Adrenal gland (tissue), 12 donors: ENCODE results near the gene AOPEP. TPM values are rescaled to one million over a fixed set of nuclear protein-coding genes. Genes with fewer than 3 reads are reported as not detected.
"Not testable (repeated sequence)": the region's sequence is repeated elsewhere in the genome, so short reads cannot be mapped to it uniquely, and the experiment has no call there.

Experiments used
- DNase-seq, 7 donors: peaks; one replicate each; pipeline ENCODE4 v3.0.0-alpha.2; 2019 to 2020
- H3K27ac ChIP-seq, 5 donors: fragments of 200-600 bp; sonication (generic) in 4 of 5; 1 replicate in 3 of 5; 2 replicates in 2 of 5; pipeline versions ENCODE4 v1.5.1 to v1.8.0; 2016 to 2020; ENCODE audit warnings: mild to moderate bottlenecking in 1 of 5
- H3K27me3 ChIP-seq: fragments of 200-600 bp; 2 replicates; pipeline ENCODE4 v1.8.0; 2021
- H3K36me3 ChIP-seq, 2 donors: fragments of 200-600 bp; replicated peaks in 1 of 2; 1 replicate in 1 of 2; 2 replicates in 1 of 2; pipeline versions ENCODE4 v1.5.1 to v1.8.0; 2018 to 2022
- H3K4me1 ChIP-seq, 2 donors: fragments of 200-600 bp; replicated peaks in 1 of 2; 1 replicate in 1 of 2; 2 replicates in 1 of 2; pipeline versions ENCODE4 v1.5.1 to v1.8.0; 2018 to 2021
- H3K4me3 ChIP-seq, 4 donors: fragments of 200-600 bp; sonication (generic) in 3 of 4; one replicate each; pipeline ENCODE4 v1.5.1; 2016 to 2018
- H3K9me3 ChIP-seq, 3 donors: fragments of 200-600 bp; sonication (generic) in 1 of 3; replicated peaks in 1 of 3; 1 replicate in 2 of 3; 2 replicates in 1 of 3; pipeline versions ENCODE4 v1.5.1 to v1.8.0; 2016 to 2021
- POLR2A ChIP-seq, 2 donors: fragments of 450-650 bp; IDR thresholded peaks; one replicate each; pipeline ENCODE4 v1.6.1; 2017; ENCODE audit warnings: antibody characterized with exemption in 2 of 2, mild to moderate bottlenecking in 2 of 2, moderate library complexity in 1 of 2
- WGBS, 4 donors: extraction: QIAGEN DNeasy Blood & Tissue Kit in 2 of 4; methylation state at CpG; one replicate each; pipeline versions ENCODE4 v1.1.5 to v1.1.7; 2013 to 2017; 5-methylcytosine and 5-hydroxymethylcytosine counted together
- intact Hi-C, 2 donors: fragments of 100-400 bp; cut with DNase I; formaldehyde crosslinking; loops; one replicate each; pipeline versions ENCODE4 v1.14.1 to v1.15.0; 2022 to 2023
- polyA plus RNA-seq, 3 donors: library from polyadenylated mRNA; stranded (reverse); fragments of 200-250 nt in 2 of 3; fragments of 350-450 nt in 1 of 3; fragmentation: Illumina TruSeq in 1 of 3; extraction: RNeasy Lipid Tissue Mini Kit (QIAGEN cat#74804) in 1 of 3; gene quantifications; one replicate each; pipeline ENCODE4 v1.2.3, GENCODE V29; 2013 to 2014
- total RNA-seq, 9 donors: library from RNA; depleted of rRNA in 4 of 9; stranded (reverse); fragments of >200 nt in 4 of 9; fragments of 120-200 nt in 1 of 9; fragmentation: NEBNext Ultra II Directional in 1 of 9; extraction: Animal tissue kit (Norgen Biotek cat#: 25700) in 1 of 9; gene quantifications; one replicate each; pipeline versions ENCODE4 v1.1.0 to v1.2.4, GENCODE V29; 2013 to 2023
- TF ChIP-seq, protein P1 (sequence below), 6 experiments: fragments of 450-650 bp in 4 of 6; fragments of 200-600 bp in 2 of 6; sonication (generic) in 1 of 6; IDR thresholded peaks; 1 replicate in 5 of 6; 2 replicates in 1 of 6; pipeline versions ENCODE4 v1.5.1 to v1.8.0; 2016 to 2021; ENCODE audit warnings: antibody characterized with exemption in 6 of 6, mild to moderate bottlenecking in 2 of 6, moderate library complexity in 1 of 6
- donor health status: healthy with polysubstance abuse.
- donor health status: Bipolar disorder and iron deficiency.
- donor health status: DM: yes; HTN: yes; CAD: no.
- donor health status: DM: no; HTN: no; CAD: no.
- donor health status: DM: no; HTN: no; CAD: no.
- donor health status: DM: yes; HTN: yes; CAD: no.

Gene AOPEP
- total and polyA plus RNA-seq, 12 donors: 31.0 to 99.6 (median 71.0) TPM

DNA sequence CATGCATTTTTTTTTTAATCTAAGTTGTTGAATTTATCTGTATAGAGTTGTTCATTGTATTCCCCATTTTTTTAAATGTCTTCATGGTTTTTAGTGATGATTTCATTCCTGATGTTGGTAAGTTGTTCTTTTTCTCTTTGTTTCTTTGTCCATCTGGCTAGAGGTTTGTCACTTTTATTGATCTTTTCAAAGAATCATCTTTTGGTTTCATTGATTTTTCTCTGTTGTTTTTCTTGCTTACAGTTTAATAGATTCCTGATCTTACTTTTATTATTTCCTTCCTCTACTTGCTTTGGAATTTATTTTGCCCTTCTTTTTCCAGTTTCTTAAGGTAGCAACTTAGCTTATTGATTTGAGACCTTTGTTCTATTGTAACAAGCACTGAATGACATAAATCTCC, 114.2 kb downstream of the AOPEP start:
- DNase-seq: no peak
- Histone ChIP-seq H3K27me3 (no peaks in the 10 kb centered on the region), H3K9me3 (peaks cover 0 to 4% (median 0%) of the 10 kb centered on the region in 3 donors), H3K4me1 (no peaks in the 10 kb centered on the region), H3K27ac (no peak overlapping the region), H3K4me3 (no peak overlapping the region), H3K36me3 (no peaks in the 10 kb centered on the region)
- intact Hi-C loops: no loop called here
- no peak for TF ChIP-seq POLR2A (IDR thresholded peaks at IDR 0.05)
- TF ChIP-seq, protein P1, sequence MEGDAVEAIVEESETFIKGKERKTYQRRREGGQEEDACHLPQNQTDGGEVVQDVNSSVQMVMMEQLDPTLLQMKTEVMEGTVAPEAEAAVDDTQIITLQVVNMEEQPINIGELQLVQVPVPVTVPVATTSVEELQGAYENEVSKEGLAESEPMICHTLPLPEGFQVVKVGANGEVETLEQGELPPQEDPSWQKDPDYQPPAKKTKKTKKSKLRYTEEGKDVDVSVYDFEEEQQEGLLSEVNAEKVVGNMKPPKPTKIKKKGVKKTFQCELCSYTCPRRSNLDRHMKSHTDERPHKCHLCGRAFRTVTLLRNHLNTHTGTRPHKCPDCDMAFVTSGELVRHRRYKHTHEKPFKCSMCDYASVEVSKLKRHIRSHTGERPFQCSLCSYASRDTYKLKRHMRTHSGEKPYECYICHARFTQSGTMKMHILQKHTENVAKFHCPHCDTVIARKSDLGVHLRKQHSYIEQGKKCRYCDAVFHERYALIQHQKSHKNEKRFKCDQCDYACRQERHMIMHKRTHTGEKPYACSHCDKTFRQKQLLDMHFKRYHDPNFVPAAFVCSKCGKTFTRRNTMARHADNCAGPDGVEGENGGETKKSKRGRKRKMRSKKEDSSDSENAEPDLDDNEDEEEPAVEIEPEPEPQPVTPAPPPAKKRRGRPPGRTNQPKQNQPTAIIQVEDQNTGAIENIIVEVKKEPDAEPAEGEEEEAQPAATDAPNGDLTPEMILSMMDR (IDR thresholded peaks at IDR 0.05): no peak

DNA sequence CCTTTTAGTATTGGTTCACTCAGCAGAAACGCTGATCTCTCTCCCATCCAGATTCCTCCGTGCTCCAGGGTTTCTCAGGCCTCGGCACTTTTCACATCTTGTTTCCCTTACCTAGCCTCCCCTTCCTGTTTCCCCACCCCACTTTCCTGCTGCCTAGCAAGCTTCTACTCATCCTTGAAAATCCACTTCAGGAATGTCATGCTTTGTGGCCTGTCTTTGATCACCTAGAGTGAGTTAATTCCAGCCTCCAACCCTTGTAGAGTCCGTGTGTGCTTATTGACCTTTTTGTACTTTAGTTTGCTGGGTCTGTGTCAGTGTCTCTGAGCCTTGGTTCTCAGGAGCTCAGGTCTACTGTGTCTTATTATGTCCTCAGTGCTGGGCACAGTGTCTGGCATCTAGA, 116.6 kb downstream of the AOPEP start:
- no peaks in the 10 kb centered on the region for H3K27me3 ChIP-seq
- no peak for DNase-seq
- intact Hi-C loops: no loop called here
- TF ChIP-seq, protein P1 (IDR thresholded peaks at IDR 0.05): no peak
- no peak for TF ChIP-seq POLR2A (IDR thresholded peaks at IDR 0.05)
- H3K4me3 ChIP-seq: no peak overlapping the region
- H3K36me3 ChIP-seq: no peaks in the 10 kb centered on the region
- H3K27ac ChIP-seq: no peak overlapping the region
- peaks cover 0 to 10% of the 10 kb centered on the region in 2 donors for H3K4me1 ChIP-seq
- 87 to 94% (median 90%) methylated on average over 4 of the region's 4 CpGs for WGBS, 4 donors
- H3K9me3 ChIP-seq: peaks cover 0 to 2% (median 0%) of the 10 kb centered on the region in 3 donors

DNA sequence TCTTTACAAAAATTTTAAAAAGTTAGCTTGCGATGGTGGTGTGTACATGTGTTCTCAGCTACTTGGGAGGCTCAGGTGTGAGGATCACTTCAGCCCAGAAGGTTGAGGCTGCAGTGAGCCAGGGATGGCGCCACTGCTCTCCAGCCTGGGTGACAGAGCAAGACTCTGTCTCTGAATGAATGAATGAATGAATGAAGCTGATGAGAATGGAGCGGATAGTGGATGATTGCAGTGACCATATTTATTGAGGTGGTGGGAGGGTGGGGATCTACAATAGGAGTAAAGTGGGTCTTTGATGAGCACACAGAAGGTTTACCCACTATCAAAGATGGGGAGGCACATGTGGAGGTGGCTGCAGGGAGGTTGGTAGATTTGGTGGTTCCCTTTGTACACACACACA, 120.2 kb downstream of the AOPEP start:
- Histone ChIP-seq H3K4me1 (peaks cover 0 to 11% of the 10 kb centered on the region in 2 donors), H3K27ac (no peak overlapping the region), H3K27me3 (no peaks in the 10 kb centered on the region), H3K9me3 (no peaks in the 10 kb centered on the region), H3K36me3 (no peaks in the 10 kb centered on the region), H3K4me3 (no peak overlapping the region)
- intact Hi-C loops: no loop called here
- no peak for TF ChIP-seq POLR2A (IDR thresholded peaks at IDR 0.05)
- TF ChIP-seq, protein P1 (IDR thresholded peaks at IDR 0.05): no peak
- DNase-seq: no peak
- WGBS, 4 donors: 94 to 100% (median 99%) methylated on average over 3 of the region's 3 CpGs

DNA sequence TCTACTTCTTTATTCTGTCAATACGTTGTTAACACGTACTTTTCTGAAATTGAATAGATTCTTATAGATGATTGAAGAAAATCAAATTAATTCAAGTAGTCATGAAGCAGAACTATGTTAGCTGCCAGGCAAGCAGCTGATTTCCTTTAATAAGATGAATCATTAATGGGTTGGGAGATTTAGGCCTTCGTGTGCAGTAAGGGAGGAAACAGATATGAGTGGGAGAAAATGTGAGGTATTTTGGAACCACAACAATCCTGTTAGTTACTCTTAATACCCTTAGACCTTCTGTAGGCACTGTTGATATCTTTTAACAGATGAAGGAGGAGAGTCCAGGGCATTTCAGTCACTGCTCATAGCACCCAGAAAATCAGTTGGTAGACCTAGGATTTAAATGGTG, 121.0 kb downstream of the AOPEP start:
- peak in 2 of 7 donors; percentile 29 to 31 for DNase-seq
- Histone ChIP-seq H3K27ac (peak overlapping the region in 2 of 5 donors; percentile 50 to 65), H3K36me3 (no peaks in the 10 kb centered on the region), H3K9me3 (no peaks in the 10 kb centered on the region), H3K4me1 (peaks cover 0 to 11% of the 10 kb centered on the region in 2 donors), H3K27me3 (no peaks in the 10 kb centered on the region), H3K4me3 (no peak overlapping the region)
- intact Hi-C loops: no loop called here
- 45 to 53% (median 51%) methylated on average over 3 of the region's 3 CpGs for WGBS, 4 donors
- no peak for TF ChIP-seq POLR2A (IDR thresholded peaks at IDR 0.05)
- TF ChIP-seq, protein P1 (IDR thresholded peaks at IDR 0.05): no peak

DNA sequence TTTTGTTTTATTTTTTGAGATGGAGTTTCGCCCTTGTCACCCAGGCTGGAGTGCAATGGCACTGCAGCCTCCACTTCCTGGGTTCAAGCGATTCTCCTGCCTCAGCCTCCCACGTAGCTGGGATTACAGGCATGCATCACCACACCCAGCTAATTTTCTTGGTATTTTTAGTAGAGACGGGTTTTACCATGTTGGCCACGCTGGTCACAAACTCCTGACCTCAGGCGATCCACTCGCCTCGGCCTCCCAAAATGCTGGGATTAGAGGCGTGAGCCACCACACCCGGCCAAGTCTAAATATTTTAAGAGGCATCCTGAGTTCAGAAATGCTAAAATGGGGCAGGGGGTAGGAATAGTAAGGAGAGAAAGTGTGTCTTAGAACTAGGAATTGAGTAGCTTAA, 122.3 kb downstream of the AOPEP start:
- H3K27ac ChIP-seq, H3K9me3 ChIP-seq, intact Hi-C loops, H3K27me3 ChIP-seq, H3K4me3 ChIP-seq, DNase-seq, H3K36me3 ChIP-seq: not testable (repeated sequence)
- peaks cover 0 to 11% of the 10 kb centered on the region in 2 donors for H3K4me1 ChIP-seq
- 96 to 97% (median 96%) methylated on average over 10 of the region's 10 CpGs for WGBS, 4 donors
